HCT116 (cell line): ENCODE results near the gene ZNF544.

Experiments
- CEBPB ChIP-seq: IDR thresholded peaks from 2 replicates; pipeline ENCODE4 v1.6.1; 2012; ENCODE audit warnings: low read depth
- CTCF ChIP-seq, 3 experiments: fragments of 200-600 bp in 1 of 3; sonication (generic) in 1 of 3; IDR thresholded peaks in 2 of 3; conservative IDR thresholded peaks in 1 of 3; 2 replicates each; pipeline ENCODE4 v1.5.1; 2012 to 2017; ENCODE audit warnings: low read depth in 2 of 3, low read length in 2 of 3, antibody characterized with exemption in 1 of 3, borderline replicate concordance in 1 of 3, control low read depth in 1 of 3, mild to moderate bottlenecking in 1 of 3, mixed read lengths in 1 of 3, mixed run types in 1 of 3, moderate library complexity in 1 of 3; ENCODE audit not compliant: insufficient read depth in 1 of 3
- JUND ChIP-seq: IDR thresholded peaks from 2 replicates; pipeline ENCODE4 v1.6.1; 2012
- POLR2AphosphoS5 ChIP-seq: IDR thresholded peaks from 2 replicates; pipeline ENCODE4 v1.6.1; 2011; ENCODE audit warnings: mild to moderate bottlenecking, low read depth, low read length, moderate library complexity
- ZBTB33 ChIP-seq: IDR thresholded peaks from 2 replicates; pipeline ENCODE4 v1.6.1; 2011; ENCODE audit warnings: mild to moderate bottlenecking, low read length, moderate library complexity; ENCODE audit not compliant: insufficient replicate concordance; ENCODE audit errors: extremely low read depth
- ZFX ChIP-seq: fragments of 450-650 bp; IDR thresholded peaks from 2 replicates; pipeline ENCODE4 v1.6.1; 2017

GRCh38 chr19:58204566-58204965, 24.1 kb upstream of the ZNF544 start:
- no peak for TF ChIP-seq ZBTB33
- TF ChIP-seq CEBPB: no peak
- no peak for TF ChIP-seq POLR2AphosphoS5
- TF ChIP-seq JUND: no peak
- no peak for TF ChIP-seq ZFX
- no peak for TF ChIP-seq CTCF (IDR thresholded peaks at IDR 0.05 in 2 of 3, conservative IDR thresholded peaks at IDR 0.05 in 1 of 3; ENCODE audit: borderline replicate concordance in 1 of 3, insufficient read depth in 1 of 3, low read depth in 2 of 3, low read length in 2 of 3)
